ENCODE measurements around the gene SECISBP2L.

DNA sequence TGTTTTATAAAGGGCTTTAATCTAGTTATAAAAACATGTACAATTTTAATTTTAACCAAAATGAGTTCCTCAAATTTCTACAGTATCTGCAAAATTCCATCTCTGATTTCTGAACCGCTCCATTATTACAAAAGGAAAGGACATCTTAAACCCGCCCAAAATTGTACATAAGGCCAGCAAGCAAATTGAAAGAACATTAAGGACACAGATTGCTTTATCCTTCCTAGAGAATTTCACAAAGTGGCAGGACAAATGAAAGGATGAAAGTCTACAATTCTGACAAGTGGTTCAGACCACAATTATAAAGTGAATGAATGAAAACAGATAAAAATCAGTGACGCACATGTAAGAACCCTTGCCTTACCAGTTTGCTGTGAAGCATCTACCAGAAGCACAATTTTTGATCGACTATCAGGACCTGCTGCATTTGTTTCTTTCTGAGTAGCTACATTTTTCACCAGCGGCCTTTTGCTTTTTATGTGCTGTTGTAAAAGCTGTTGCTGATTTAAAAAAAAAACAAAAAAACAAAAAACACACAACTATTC, 13.6 kb downstream of the SECISBP2L start:
- TF ChIP-seq, protein P1, sequence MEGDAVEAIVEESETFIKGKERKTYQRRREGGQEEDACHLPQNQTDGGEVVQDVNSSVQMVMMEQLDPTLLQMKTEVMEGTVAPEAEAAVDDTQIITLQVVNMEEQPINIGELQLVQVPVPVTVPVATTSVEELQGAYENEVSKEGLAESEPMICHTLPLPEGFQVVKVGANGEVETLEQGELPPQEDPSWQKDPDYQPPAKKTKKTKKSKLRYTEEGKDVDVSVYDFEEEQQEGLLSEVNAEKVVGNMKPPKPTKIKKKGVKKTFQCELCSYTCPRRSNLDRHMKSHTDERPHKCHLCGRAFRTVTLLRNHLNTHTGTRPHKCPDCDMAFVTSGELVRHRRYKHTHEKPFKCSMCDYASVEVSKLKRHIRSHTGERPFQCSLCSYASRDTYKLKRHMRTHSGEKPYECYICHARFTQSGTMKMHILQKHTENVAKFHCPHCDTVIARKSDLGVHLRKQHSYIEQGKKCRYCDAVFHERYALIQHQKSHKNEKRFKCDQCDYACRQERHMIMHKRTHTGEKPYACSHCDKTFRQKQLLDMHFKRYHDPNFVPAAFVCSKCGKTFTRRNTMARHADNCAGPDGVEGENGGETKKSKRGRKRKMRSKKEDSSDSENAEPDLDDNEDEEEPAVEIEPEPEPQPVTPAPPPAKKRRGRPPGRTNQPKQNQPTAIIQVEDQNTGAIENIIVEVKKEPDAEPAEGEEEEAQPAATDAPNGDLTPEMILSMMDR (IDR thresholded peaks at IDR 0.05; ENCODE audit: low read depth, low read length, poor library complexity, severe bottlenecking) = no peak
- TF ChIP-seq EZH2phosphoT487 (IDR thresholded peaks at IDR 0.05; ENCODE audit: borderline replicate concordance, low read length) = no peak
